Ureter (tissue), 1 donor: ENCODE data around the gene MAPK13. TPM values are rescaled to one million over a fixed set of nuclear protein-coding genes. Genes with fewer than 3 reads are reported as not detected.
"Not testable (repeated sequence)": the region's sequence is repeated elsewhere in the genome, so short reads cannot be mapped to it uniquely, and the experiment has no call there.

ENCODE experiments used
- DNase-seq: peaks from one replicate; pipeline ENCODE4 v3.0.0-alpha.2; 2020; ENCODE audit warnings: low spot score
- total RNA-seq: library from RNA; stranded (reverse); gene quantifications from one replicate; pipeline ENCODE4 v1.2.4, GENCODE V29; 2023
- donor health status: DM: yes; HTN: yes; CAD: no.

MAPK13 gene
- total RNA-seq: 70.3 TPM

GRCh38 chr6:36129941-36130666 is at the start of gene MAPK13:
TSS of gene MAPK13 (plus strand) at chr6:36130513. CDS start at chr6:36130583, 70 bp downstream.
- DNase-seq: no peak

GRCh38 chr6:36082318-36082717 is 48.0 kb upstream of the MAPK13 start:
- DNase-seq: no peak

- DNase-seq: no peak
These were observed 46.9 kb upstream of the MAPK13 start for GRCh38 chr6:36083446-36083845.

DNA sequence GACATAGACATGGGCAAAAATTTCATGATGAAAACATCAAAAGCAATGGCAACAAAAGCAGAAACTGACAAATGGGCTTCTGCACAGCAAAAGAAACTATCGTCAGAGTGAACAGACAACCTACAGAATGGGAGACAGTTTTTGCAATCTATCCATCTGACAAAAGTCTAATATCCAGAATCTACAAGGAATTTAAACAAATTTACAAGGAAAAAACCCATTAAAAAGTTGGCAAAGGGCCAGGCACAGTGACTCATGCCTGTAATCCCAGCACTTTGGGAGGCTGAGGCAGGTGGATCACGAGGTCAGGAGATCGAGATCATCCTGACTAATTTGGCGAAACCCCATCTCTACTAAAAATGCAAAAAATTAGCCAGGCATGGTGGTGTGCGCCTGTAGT is 42.1 kb upstream of the MAPK13 start:
- not testable (repeated sequence) for DNase-seq

- DNase-seq: no peak
These were observed 41.3 kb upstream of the MAPK13 start for GRCh38 chr6:36089048-36089447.

DNA sequence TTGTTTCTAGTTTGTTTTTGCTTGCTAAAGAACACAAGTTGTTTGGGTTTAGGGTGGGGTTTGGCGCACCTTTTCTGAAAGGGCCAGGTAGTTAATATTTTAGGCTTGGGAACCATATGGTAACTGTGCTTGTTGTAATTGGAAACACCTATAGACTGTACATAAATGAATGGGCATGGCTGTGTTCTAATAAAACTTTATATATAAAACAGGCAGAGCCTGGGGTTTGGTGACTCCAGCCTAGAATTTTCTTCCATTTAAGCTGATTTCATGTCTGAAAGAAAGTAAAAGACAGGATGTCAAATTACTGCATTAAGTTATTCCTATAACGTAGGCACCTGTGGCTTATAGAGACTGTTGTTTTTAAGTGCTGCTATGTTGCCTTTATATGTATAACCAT is 36.1 kb upstream of the MAPK13 start:
- no peak for DNase-seq

DNA sequence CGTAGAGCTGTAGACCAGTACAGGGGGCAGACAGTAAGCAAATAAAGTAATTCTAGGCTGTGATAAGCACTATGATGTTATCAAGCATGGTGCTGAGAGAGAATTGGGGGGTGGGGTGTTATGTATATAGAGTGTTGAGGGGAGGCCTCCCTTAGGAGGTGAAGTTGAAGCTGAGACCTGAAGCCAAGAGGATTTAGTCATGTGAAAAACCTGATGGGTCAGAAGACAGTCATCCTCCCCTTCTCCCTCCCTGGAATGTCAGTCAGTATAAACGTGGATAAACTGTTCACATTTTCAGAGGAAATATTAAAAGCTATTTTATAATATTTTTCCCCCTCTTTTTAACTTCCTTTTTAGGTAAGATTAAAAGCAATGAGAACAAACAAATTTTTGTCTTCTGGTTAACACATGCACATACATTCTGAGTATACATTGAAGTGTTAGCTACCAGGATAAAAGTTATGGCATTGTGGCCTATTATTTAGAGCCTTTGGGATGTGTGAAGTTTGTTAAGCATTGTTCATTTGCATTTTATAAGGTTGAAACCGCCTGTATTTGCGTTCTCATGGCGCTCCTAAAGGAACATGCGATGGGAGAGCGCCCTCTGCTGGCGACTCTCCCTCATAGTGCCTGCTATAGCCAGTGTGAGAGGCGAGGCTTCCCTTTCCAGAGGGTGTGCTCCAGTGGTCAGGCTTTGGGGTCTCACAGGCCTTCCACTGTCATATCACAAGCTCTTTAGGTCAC is 35.4 kb upstream of the MAPK13 start:
- DNase-seq: peak; percentile 74

DNA sequence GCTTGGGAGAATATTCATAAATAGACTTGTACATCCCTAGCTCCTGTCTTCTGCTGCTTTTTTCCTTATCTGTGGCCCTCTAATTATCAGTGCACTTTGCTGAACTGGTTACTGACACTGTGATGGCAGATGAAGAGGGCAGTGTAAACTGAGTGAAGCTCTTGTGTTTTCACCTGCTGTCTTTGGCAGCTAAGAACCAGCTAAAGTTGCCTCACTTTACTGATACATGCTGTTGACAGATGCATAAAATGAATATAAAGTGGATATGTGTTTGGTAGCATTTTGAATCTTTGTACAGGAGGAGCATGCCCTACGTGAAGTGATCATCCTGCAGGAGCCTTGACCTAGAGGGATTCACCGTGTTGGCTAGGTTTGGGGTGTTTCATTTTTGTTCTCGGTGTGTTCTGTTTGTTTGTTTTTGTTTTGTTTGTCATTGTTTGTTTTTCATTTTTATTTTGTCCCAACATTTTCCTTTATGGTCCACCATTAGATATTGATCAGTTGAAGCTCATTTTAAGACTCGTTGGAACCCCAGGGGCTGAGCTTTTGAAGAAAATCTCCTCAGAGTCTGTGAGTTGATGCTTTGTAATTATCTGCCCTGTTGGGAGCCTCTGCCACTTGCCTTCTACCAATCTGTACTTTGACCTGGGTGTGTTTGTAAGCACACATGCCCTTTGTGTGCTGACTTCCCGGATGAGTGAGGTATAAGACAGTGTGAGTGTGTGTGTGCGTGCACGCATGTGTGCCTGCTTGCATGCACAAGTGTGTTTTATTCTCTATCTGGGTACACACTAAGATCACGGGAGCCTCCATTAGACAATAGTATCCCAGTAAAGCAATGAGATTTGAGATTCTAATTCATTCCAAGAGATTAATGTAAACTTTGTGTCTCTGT is 34.6 kb upstream of the MAPK13 start:
- DNase-seq: no peak

DNA sequence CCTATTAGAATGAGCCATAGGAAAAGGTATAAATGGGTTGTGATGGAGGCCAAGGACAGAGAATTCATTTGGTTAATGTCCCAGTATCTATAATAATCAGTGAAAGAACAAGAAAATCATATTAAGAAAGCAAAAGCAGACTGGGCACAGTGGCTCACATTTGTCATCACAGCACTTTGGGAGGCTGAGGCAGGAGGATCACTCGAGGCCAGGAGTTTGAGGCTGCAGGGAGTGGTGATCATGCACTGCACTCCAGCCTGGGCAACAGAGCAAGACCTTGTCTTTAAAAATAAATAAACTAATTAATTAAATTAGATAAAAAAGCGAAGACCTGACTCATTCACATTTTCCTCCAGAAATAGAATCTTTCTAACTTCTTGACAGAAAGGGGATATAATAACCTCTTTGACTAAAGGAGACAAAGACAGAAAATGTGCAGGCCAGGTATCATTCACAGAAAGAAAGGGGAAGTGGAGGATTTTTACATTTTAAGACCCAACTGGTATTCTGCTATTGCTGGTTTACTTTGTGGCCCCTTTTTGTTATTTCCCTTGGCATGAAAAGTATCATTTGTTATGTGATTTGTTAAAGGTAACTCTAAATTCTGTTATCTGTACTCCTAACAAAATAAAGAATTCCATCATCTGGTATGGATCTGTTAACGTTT is 31.9 kb upstream of the MAPK13 start:
- no peak for DNase-seq

DNA sequence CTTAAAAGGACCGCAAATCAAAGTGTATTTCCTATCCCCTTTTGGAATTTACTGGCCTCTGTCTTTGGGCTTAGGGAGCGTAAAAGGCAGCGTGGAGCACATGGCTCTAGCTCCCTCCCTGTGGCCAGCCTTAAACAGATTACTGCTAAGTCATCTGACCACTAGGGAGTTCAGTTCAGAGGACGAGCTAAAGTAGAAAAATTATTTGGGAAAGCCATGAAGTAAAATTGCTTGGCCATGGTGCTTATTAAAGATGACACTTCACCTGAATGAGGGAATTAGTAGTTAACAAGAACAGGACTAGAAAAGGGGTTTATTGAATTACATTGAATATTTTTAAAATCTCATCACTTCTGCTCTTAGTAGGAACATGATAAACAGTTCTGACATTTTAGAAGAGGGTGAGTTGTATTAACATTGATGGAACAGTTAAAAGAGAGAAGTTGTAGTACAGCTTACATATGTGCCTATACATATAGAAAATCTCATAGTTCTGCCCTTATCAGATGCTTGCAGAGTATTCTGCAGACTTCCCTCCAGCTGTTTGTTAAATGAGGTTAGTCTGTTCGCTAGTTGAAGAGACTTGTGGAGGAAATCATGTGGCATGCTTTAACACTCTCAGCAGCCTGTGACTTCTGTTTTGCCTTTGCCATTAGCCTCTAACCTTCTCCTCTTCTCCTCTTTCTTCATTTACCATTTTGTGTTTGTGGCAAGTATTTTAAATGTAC is 31.2 kb upstream of the MAPK13 start:
- no peak for DNase-seq

- DNase-seq: no peak
These were observed 30.3 kb upstream of the MAPK13 start for GRCh38 chr6:36099869-36100483.

GRCh38 chr6:36101691-36102090 is 28.6 kb upstream of the MAPK13 start:
- no peak for DNase-seq

DNA sequence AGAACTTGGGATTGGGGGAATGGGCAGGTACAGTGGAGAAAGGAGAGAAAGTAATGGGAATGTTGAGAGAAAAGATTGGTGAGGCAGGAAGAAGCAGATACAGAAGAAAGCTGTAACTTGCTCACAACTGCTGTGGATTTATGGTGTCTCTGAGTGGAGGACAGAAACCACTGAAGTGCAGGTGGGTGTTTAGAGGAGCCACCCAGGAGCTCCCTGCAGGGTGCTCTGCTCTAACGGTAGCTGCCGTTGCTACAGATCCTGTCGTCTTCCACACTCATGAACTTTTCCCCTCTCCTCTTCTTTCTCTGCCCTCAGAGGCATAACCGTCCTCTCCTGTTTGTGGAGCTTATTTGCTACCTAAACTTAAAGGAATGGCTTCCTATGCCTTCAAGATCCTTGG is 27.5 kb upstream of the MAPK13 start:
- DNase-seq: no peak

GRCh38 chr6:36104836-36105235 is 25.5 kb upstream of the MAPK13 start:
- no peak for DNase-seq

- DNase-seq: no peak
These were observed 21.2 kb upstream of the MAPK13 start for GRCh38 chr6:36109092-36109491.

GRCh38 chr6:36110050-36110449 is 20.3 kb upstream of the MAPK13 start:
- no peak for DNase-seq

DNA sequence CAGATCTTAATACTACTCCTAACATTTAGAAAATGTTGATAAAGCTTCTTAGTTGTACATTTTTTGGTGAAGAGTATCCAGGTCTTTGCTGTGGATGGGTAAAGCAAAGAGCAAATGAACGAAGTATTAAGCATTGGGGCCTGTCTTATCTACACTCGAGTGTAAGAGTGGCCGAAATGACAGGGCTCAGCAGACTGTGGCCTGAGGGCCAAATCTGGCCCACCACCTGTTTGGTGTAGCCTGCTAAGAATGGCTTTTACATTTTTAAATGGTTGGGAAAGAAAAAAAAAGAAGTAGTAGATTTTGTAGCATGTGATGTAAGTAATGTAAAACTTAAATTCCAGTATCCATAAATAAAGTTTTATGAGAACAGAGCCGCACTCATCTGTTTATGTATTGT is 19.4 kb upstream of the MAPK13 start:
- no peak for DNase-seq

DNA sequence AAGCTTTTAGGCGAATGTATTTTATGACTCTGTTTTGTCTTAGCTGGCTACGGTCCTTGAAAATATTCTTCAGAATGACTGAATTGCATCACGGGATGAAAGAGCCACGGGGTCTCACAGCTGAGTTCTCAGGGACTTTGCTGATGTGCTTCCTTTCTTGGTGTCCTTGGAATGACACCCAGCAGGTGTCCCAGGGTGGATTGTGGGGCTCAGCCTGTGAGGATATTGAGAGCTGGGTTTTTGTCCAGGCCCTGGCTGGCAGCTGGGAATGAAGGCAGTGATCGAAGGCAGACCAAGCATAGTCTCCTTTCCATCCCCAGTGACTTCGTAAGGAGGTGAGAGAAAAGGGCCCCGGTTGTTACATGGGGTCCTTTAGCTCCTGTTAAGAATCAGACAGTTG is 18.8 kb upstream of the MAPK13 start:
- no peak for DNase-seq

DNA sequence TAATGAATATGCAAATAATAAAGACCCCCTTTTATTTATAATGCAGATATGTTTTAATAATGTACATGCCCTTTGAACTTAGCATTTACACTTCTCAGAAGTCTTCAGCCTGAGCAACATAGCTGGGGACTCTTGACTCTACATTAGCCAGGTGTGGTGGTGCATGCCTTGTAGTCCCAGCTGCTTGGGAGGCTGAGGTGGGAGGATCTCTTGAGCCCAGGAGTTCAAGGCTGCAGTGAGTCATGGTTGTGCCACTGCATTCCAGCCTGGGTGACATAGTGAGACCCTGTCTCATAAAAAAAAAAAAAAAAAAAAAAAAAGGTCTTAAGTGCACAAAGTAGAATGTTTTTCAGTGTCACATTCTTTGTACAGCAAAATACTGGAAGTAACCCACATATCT is 17.3 kb upstream of the MAPK13 start:
- DNase-seq: no peak

GRCh38 chr6:36113703-36114102 is 16.6 kb upstream of the MAPK13 start:
- no peak for DNase-seq
